Measurements from ENCODE around the gene ARSG. TPM values are rescaled to one million over a fixed set of nuclear protein-coding genes. Genes with fewer than 3 reads are reported as not detected.

ARSG gene
- total and polyA plus RNA-seq, 2 donors (not counting 3 experiments of a cell fraction or from before 2014, with no cell fraction given) = 3.9 to 7.0 TPM

- H3K27me3 ChIP-seq (ENCODE audit: control insufficient read depth in 2 of 2, insufficient read depth in 2 of 2, low read length in 2 of 2) = no peaks in the 10 kb centered on the region
- POLR2A ChIA-PET = no interaction called here
- no peaks in the 10 kb centered on the region for H3K79me2 ChIP-seq (ENCODE audit: control insufficient read depth, insufficient read depth, low read length)
- H2AFZ ChIP-seq (ENCODE audit: low read depth, low read length) = peak overlapping the region; percentile 64
- no peaks in the 10 kb centered on the region for H3K9me1 ChIP-seq (replicated peaks; ENCODE audit: control insufficient read depth, extremely low read depth, insufficient read depth, low read length)
- H3K36me3 ChIP-seq (ENCODE audit: control insufficient read depth in 2 of 2, extremely low read depth in 1 of 2, insufficient read depth in 2 of 2, low read length in 2 of 2) = no peaks in the 10 kb centered on the region
- dilution Hi-C loops (cut with MboI; ENCODE audit: extremely low pct_ligation_motif_present, low sequenced_read_pairs) = no loop called here
- no peak for FAIRE-seq
- BruUV-seq (replicated peaks) = no TSS peak
- intact Hi-C loops (cut with micrococcal nuclease) = loop anchor here (1.0 to 2.0 kb wide), 4 partner anchors 23 to 85 kb away; no protein-coding TSS in a partner anchor
- TF ChIP-seq GATA2 (IDR thresholded peaks at IDR 0.05; ENCODE audit: insufficient read depth, insufficient read length, low read depth, low read length) (no peak), POLR2A (IDR thresholded peaks at IDR 0.05; ENCODE audit: low read depth, low read length) (peak; percentile 53)
- peaks cover 29% of the 10 kb centered on the region for H3K4me1 ChIP-seq (ENCODE audit: control insufficient read depth, extremely low read depth, insufficient read depth, low read length)
- H3K27ac ChIP-seq (ENCODE audit: insufficient read depth, low read depth, low read length) = peak overlapping the region; percentile 75
- no peak overlapping the region for H3K4me3 ChIP-seq (replicated peaks in 1 of 3; ENCODE audit: insufficient read depth in 1 of 3, low read depth in 1 of 3, low read length in 3 of 3)
- DNase-seq (ENCODE audit: low read depth, low spot score) = no peak
- CTCF ChIA-PET = interaction anchor here (1.0 to 5.2 kb wide), 2 partner anchors 22 to 24 kb away, joined by 3 to 24 read pairs; no protein-coding TSS in a partner anchor
- H3K9ac ChIP-seq (replicated peaks; ENCODE audit: extremely low read depth, insufficient read depth, low read length) = peak overlapping the region; percentile 56
- H4K20me1 ChIP-seq (replicated peaks; ENCODE audit: control insufficient read depth, extremely low read depth, insufficient read depth, low read length) = no peaks in the 10 kb centered on the region
- no peaks in the 10 kb centered on the region for H3K9me3 ChIP-seq (replicated peaks; ENCODE audit: control insufficient read depth, insufficient read depth, low read length)
- no peak overlapping the region for H3K4me2 ChIP-seq (ENCODE audit: insufficient read depth, low read length)
Measured at GRCh38 chr17:68377771-68378267, 86.5 kb downstream of the ARSG start.

GRCh38 chr17:68378268-68379176, 87.2 kb downstream of the ARSG start:
- dilution Hi-C loops (cut with MboI; ENCODE audit: extremely low pct_ligation_motif_present, low sequenced_read_pairs) = no loop called here
- intact Hi-C loops (cut with micrococcal nuclease) = loop anchor here (1.0 to 2.0 kb wide), 4 partner anchors 24 to 86 kb away; no protein-coding TSS in a partner anchor
- peak; percentile 94 for FAIRE-seq
- Histone ChIP-seq H3K9me1 (replicated peaks; ENCODE audit: control insufficient read depth, extremely low read depth, insufficient read depth, low read length) (no peaks in the 10 kb centered on the region), H3K4me1 (ENCODE audit: control insufficient read depth, extremely low read depth, insufficient read depth, low read length) (peaks cover 36% of the 10 kb centered on the region), H3K27ac (ENCODE audit: insufficient read depth, low read depth, low read length) (peak overlapping the region; percentile 75), H3K9me3 (replicated peaks; ENCODE audit: control insufficient read depth, insufficient read depth, low read length) (no peaks in the 10 kb centered on the region), H2AFZ (ENCODE audit: low read depth, low read length) (peak overlapping the region; percentile 64), H3K79me2 (ENCODE audit: control insufficient read depth, insufficient read depth, low read length) (no peaks in the 10 kb centered on the region), H3K4me2 (ENCODE audit: insufficient read depth, low read length) (no peak overlapping the region), H4K20me1 (replicated peaks; ENCODE audit: control insufficient read depth, extremely low read depth, insufficient read depth, low read length) (no peaks in the 10 kb centered on the region), H3K4me3 (replicated peaks in 1 of 3; ENCODE audit: insufficient read depth in 1 of 3, low read depth in 1 of 3, low read length in 3 of 3) (no peak overlapping the region), H3K36me3 (ENCODE audit: control insufficient read depth in 2 of 2, extremely low read depth in 1 of 2, insufficient read depth in 2 of 2, low read length in 2 of 2) (no peaks in the 10 kb centered on the region), H3K27me3 (ENCODE audit: control insufficient read depth in 2 of 2, insufficient read depth in 2 of 2, low read length in 2 of 2) (no peaks in the 10 kb centered on the region), H3K9ac (replicated peaks; ENCODE audit: extremely low read depth, insufficient read depth, low read length) (peak overlapping the region; percentile 66)
- TF ChIP-seq, protein P1, sequence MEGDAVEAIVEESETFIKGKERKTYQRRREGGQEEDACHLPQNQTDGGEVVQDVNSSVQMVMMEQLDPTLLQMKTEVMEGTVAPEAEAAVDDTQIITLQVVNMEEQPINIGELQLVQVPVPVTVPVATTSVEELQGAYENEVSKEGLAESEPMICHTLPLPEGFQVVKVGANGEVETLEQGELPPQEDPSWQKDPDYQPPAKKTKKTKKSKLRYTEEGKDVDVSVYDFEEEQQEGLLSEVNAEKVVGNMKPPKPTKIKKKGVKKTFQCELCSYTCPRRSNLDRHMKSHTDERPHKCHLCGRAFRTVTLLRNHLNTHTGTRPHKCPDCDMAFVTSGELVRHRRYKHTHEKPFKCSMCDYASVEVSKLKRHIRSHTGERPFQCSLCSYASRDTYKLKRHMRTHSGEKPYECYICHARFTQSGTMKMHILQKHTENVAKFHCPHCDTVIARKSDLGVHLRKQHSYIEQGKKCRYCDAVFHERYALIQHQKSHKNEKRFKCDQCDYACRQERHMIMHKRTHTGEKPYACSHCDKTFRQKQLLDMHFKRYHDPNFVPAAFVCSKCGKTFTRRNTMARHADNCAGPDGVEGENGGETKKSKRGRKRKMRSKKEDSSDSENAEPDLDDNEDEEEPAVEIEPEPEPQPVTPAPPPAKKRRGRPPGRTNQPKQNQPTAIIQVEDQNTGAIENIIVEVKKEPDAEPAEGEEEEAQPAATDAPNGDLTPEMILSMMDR (IDR thresholded peaks at IDR 0.05; ENCODE audit: extremely low read depth in 1 of 2, insufficient read depth in 1 of 2, low read depth in 1 of 2, low read length in 2 of 2) = no peak
- TF ChIP-seq GATA2 (IDR thresholded peaks at IDR 0.05; ENCODE audit: insufficient read depth, insufficient read length, low read depth, low read length) (peak; percentile 47), POLR2AphosphoS5 (IDR thresholded peaks at IDR 0.05; ENCODE audit: insufficient read depth, low read depth, low read length) (peak; percentile 14), FOS (IDR thresholded peaks at IDR 0.05; ENCODE audit: borderline replicate concordance, insufficient read depth, low read length) (no peak), JUN (IDR thresholded peaks at IDR 0.05; ENCODE audit: borderline replicate concordance, insufficient read depth, insufficient read length, low read depth) (peak; percentile 25), POLR2A (IDR thresholded peaks at IDR 0.05; ENCODE audit: low read depth, low read length) (peak; percentile 25), MYC (IDR thresholded peaks at IDR 0.05; ENCODE audit: low read depth, low read length) (no peak), EZH2 (IDR thresholded peaks at IDR 0.05; ENCODE audit: borderline replicate concordance, low read depth, low read length, severe bottlenecking) (no peak)
- TF ChIP-seq, protein P2, sequence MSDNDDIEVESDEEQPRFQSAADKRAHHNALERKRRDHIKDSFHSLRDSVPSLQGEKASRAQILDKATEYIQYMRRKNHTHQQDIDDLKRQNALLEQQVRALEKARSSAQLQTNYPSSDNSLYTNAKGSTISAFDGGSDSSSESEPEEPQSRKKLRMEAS (IDR thresholded peaks at IDR 0.05; ENCODE audit: insufficient read depth, insufficient read length) = peak; percentile 94
- DNase-seq (ENCODE audit: low read depth, low spot score) = peak; percentile 92
- POLR2A ChIA-PET = no interaction called here
- TSS peak; percentile 29 for BruUV-seq (replicated peaks)
- CTCF ChIA-PET = interaction anchor here (0.7 to 5.2 kb wide), 4 partner anchors 21 to 66 kb away, joined by 3 to 24 read pairs (median 5); no protein-coding TSS in a partner anchor
